Esophagus muscularis mucosa (tissue), 4 donors: ENCODE measurements around the gene ZNF565. TPM values are rescaled to one million over a fixed set of nuclear protein-coding genes. Genes with fewer than 3 reads are reported as not detected.

Experiments
- DNase-seq: peaks from one replicate; pipeline ENCODE4 v3.0.0-alpha.2; 2017; ENCODE audit errors: extremely low spot score
- H3K27ac ChIP-seq, 4 donors: fragments of 200-600 bp; sonication (generic); replicated peaks in 1 of 4; 1 replicate in 3 of 4; 2 replicates in 1 of 4; pipeline ENCODE4 v1.5.1; 2016 to 2019; ENCODE audit warnings: mild to moderate bottlenecking in 1 of 4
- H3K27me3 ChIP-seq, 4 donors: fragments of 200-600 bp; sonication (generic); one replicate each; pipeline versions ENCODE4 v1.5.1 to v1.6.0; 2016 to 2019
- H3K36me3 ChIP-seq, 4 donors: fragments of 200-600 bp; sonication (generic); one replicate each; pipeline ENCODE4 v1.5.1; 2016 to 2019
- H3K4me1 ChIP-seq, 4 donors: fragments of 200-600 bp; sonication (generic); one replicate each; pipeline ENCODE4 v1.5.1; 2016 to 2019
- H3K4me3 ChIP-seq, 4 donors: fragments of 200-600 bp; sonication (generic); 1 replicate in 2 of 4; 2 replicates in 2 of 4; pipeline ENCODE4 v1.5.1; 2016 to 2019; ENCODE audit warnings: mild to moderate bottlenecking in 4 of 4, moderate library complexity in 1 of 4
- H3K9me3 ChIP-seq, 4 donors: fragments of 200-600 bp; sonication (generic); 1 replicate in 3 of 4; 2 replicates in 1 of 4; pipeline ENCODE4 v1.5.1; 2016 to 2019
- EP300 ChIP-seq: sonication (generic); formaldehyde crosslinking; IDR thresholded peaks from one replicate; pipeline ENCODE4 v1.6.1; 2017; ENCODE audit warnings: antibody characterized with exemption
- POLR2A ChIP-seq: fragments of 450-650 bp; IDR thresholded peaks from one replicate; pipeline ENCODE4 v1.6.1; 2017; ENCODE audit warnings: antibody characterized with exemption, moderate library complexity, mild to moderate bottlenecking, low read depth
- POLR2AphosphoS5 ChIP-seq, 2 donors: sonication (generic); formaldehyde crosslinking; IDR thresholded peaks; one replicate each; pipeline ENCODE4 v1.6.1; 2017; ENCODE audit warnings: antibody characterized with exemption in 2 of 2
- WGBS: methylation state at CpG from one replicate; pipeline ENCODE4 v1.1.5; 2018; 5-methylcytosine and 5-hydroxymethylcytosine counted together
- intact Hi-C: fragments of 100-400 bp; cut with DNase I; formaldehyde crosslinking; loops from one replicate; pipeline ENCODE4 v1.15.1; 2023
- total RNA-seq, 4 donors: library from RNA; depleted of rRNA; stranded (reverse); fragments of >200 nt; gene quantifications; one replicate each; pipeline versions ENCODE4 v1.1.0 to v1.2.1, GENCODE V29; 2016
- TF ChIP-seq, protein P1 (sequence below), 3 experiments: fragments of 200-600 bp in 2 of 3; fragments of 450-650 bp in 1 of 3; sonication (generic) in 2 of 3; IDR thresholded peaks; one replicate each; pipeline ENCODE4 v1.5.1; 2017 to 2019; ENCODE audit warnings: antibody characterized with exemption in 3 of 3, mild to moderate bottlenecking in 2 of 3, moderate library complexity in 1 of 3

ZNF565 gene
- total RNA-seq, 4 donors from 2014 or later = 4.6 to 5.7 (median 5.1) TPM

DNA sequence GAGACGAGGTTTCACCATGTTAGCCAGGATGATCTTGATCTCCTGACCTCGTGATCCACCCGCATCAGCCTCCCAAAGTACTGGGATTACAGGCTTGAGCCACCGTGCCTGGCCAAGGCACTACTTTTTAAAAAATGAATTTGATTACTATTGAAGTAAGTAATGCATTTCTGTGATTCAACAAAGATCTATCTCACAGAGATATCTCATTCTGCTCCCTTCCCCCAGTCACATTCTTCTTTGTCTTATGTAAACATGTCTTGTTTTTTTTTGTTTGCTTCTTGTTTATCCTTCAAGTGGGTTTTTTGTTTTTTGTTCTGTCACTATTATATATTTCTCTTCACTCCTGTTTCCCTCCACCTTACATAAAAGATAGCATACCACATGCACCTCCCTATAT, 7.0 kb upstream of the ZNF565 start:
- peaks cover 25 to 76% (median 54%) of the 10 kb centered on the region in 4 donors for H3K4me1 ChIP-seq
- 97% methylated on average over 3 of the region's 4 CpGs for WGBS
- H3K36me3 ChIP-seq = peaks cover 0 to 52% (median 31%) of the 10 kb centered on the region in 4 donors

DNA sequence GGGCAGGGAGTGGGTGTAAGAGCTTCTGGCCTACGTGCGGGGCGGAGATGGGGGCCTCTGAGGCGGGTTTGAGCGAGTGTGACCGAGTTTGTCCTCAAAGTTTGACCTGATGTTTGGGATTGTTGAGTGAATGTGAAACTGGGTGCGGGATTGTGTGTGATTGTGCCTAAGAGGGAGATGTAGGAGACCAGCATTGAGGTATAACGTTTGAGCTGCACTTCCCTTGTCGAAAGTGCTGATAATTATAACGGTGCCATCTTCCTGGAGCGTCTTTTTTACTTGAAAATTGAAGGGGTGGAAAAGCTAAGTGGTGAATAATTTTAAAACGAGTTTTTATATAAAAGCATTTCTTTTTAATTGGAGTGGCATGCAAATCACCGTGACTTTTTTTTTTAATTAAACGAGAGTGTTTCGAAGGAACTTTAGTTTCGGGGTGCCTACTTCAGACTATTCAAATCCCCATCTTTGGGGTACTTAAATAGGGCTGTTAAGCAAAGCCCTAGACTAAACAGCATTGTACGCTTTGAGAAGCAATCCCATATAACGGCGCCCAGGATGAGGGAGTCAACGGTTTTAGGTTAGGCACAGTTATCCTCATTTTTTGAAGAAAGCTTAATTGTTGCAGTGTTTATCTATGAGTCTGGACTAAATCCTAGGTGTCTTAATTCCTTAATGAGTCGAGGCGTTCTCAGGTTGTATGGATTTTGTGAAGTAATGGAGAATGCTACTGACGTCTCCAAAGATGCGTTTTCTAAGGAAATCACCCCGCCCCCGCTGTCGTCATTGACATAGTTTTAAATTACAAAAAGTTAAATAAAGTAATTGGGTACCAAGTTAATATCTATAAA, 1.0 kb upstream of the ZNF565 start:
- no peak for TF ChIP-seq EP300
- TF ChIP-seq, protein P1, sequence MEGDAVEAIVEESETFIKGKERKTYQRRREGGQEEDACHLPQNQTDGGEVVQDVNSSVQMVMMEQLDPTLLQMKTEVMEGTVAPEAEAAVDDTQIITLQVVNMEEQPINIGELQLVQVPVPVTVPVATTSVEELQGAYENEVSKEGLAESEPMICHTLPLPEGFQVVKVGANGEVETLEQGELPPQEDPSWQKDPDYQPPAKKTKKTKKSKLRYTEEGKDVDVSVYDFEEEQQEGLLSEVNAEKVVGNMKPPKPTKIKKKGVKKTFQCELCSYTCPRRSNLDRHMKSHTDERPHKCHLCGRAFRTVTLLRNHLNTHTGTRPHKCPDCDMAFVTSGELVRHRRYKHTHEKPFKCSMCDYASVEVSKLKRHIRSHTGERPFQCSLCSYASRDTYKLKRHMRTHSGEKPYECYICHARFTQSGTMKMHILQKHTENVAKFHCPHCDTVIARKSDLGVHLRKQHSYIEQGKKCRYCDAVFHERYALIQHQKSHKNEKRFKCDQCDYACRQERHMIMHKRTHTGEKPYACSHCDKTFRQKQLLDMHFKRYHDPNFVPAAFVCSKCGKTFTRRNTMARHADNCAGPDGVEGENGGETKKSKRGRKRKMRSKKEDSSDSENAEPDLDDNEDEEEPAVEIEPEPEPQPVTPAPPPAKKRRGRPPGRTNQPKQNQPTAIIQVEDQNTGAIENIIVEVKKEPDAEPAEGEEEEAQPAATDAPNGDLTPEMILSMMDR (IDR thresholded peaks at IDR 0.05) = no peak
- no peak for TF ChIP-seq POLR2AphosphoS5 (IDR thresholded peaks at IDR 0.05)
- TF ChIP-seq POLR2A = no peak
- no peaks in the 10 kb centered on the region for H3K27me3 ChIP-seq
- H3K9me3 ChIP-seq = no peaks in the 10 kb centered on the region
- 2% methylated on average over 27 of the region's 27 CpGs for WGBS
- H3K27ac ChIP-seq = peak overlapping the region; percentile 91 to 96 (median 94)
- peaks cover 0 to 11% (median 8%) of the 10 kb centered on the region in 4 donors for H3K36me3 ChIP-seq
- no peak for DNase-seq
- H3K4me1 ChIP-seq = peaks cover 20 to 62% (median 45%) of the 10 kb centered on the region in 4 donors
- intact Hi-C loops = loop anchor here (10.0 kb wide), 1 partner anchor 81 kb away; no protein-coding TSS in a partner anchor
- peak overlapping the region; percentile 76 to 94 (median 86) for H3K4me3 ChIP-seq

More for the DNA sequence above, 7.0 kb upstream of the ZNF565 start:
- TF ChIP-seq EP300 (no peak), POLR2AphosphoS5 (IDR thresholded peaks at IDR 0.05) (no peak), POLR2A (no peak)
- TF ChIP-seq, protein P1 (IDR thresholded peaks at IDR 0.05) = no peak
- no peak for DNase-seq
- H3K9me3 ChIP-seq = no peaks in the 10 kb centered on the region
- H3K4me3 ChIP-seq = no peak overlapping the region
- no peaks in the 10 kb centered on the region for H3K27me3 ChIP-seq
- intact Hi-C loops = no loop called here
- H3K27ac ChIP-seq = no peak overlapping the region

DNA sequence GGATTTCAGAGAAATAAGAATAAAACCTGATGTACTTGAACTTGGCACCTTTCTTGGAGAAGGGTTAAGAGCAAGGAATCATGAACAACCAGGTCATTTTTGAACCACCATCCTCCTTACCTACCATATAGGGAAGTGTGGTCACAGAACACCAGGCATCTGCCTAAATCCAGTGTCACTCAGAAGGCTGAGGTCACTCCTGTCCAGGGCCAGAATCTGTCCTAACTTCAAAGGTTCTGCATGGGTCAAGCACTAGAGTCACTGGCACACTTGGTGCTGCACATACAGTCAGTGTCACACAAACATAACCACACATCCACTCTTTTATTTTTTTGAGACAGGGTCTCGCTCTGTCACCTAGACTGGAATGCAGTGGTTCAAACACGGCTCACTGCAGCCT, 1.6 kb downstream of the ZNF565 start:
- no peak for TF ChIP-seq POLR2A
- TF ChIP-seq POLR2AphosphoS5 (IDR thresholded peaks at IDR 0.05) = no peak
- TF ChIP-seq EP300 = no peak
- TF ChIP-seq, protein P1 (IDR thresholded peaks at IDR 0.05) = no peak
- DNase-seq = no peak
- Histone ChIP-seq H3K4me1 (peaks cover 18 to 40% (median 33%) of the 10 kb centered on the region in 4 donors), H3K36me3 (peaks cover 0 to 6% (median 0%) of the 10 kb centered on the region in 4 donors), H3K27me3 (no peaks in the 10 kb centered on the region), H3K4me3 (no peak overlapping the region), H3K27ac (peak overlapping the region in 1 of 4 donors; percentile 96), H3K9me3 (no peaks in the 10 kb centered on the region)
- WGBS = 91% methylated on average over 2 of the region's 2 CpGs
- intact Hi-C loops = loop anchor here (10.0 kb wide), 1 partner anchor 78 kb away; no protein-coding TSS in a partner anchor

DNA sequence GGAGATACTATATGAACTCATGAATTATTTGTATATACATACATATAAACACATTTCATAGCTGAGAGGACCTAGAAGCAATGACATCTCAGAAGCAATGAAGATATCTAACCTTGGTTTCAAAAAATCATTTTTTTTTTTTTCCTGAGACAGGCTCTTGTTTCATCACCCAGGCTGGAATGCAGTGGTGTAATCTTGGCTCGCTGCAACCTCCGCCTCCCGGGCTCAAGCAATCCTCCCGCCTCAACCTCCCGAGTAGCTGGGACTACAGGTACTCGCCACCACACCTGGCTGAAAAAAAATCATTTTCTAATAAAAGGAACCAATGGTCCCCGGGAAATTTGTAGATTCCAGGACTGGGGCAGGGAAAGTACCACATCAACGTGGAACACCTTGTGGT, 4.0 kb downstream of the ZNF565 start:
- 94% methylated on average over 8 of the region's 8 CpGs for WGBS
- intact Hi-C loops = loop anchor here (10.0 kb wide), 1 partner anchor 76 kb away; no protein-coding TSS in a partner anchor
- DNase-seq = no peak

More for the DNA sequence above, 4.0 kb downstream of the ZNF565 start:
- H3K27me3 ChIP-seq = no peaks in the 10 kb centered on the region
- H3K36me3 ChIP-seq = peaks cover 2 to 11% (median 8%) of the 10 kb centered on the region in 4 donors
- peaks cover 8 to 17% (median 12%) of the 10 kb centered on the region in 4 donors for H3K4me1 ChIP-seq
- H3K4me3 ChIP-seq = no peak overlapping the region
- TF ChIP-seq, protein P1 (IDR thresholded peaks at IDR 0.05) = no peak
- TF ChIP-seq EP300 (no peak), POLR2A (no peak), POLR2AphosphoS5 (IDR thresholded peaks at IDR 0.05) (no peak)
- H3K27ac ChIP-seq = no peak overlapping the region
- no peaks in the 10 kb centered on the region for H3K9me3 ChIP-seq
